ENCODE data around the gene LMO7.

LMO7 gene

GRCh38 chr13:75861786-75862185 lies 225.7 kb downstream of the LMO7 start:
- DNase-seq = no peak

GRCh38 chr13:75864718-75865117 lies 228.6 kb downstream of the LMO7 start:
- no peak for DNase-seq

GRCh38 chr13:75867379-75868117 lies 231.4 kb downstream of the LMO7 start:
- DNase-seq = no peak

GRCh38 chr13:75869981-75870380 lies 233.9 kb downstream of the LMO7 start:
- no peak for DNase-seq

- DNase-seq = peak; percentile 63
Measured at GRCh38 chr13:75870397-75870903, 234.3 kb downstream of the LMO7 start.

GRCh38 chr13:75871059-75871458 lies 234.9 kb downstream of the LMO7 start:
- no peak for DNase-seq

- DNase-seq = no peak
Measured at GRCh38 chr13:75872980-75873379, 236.8 kb downstream of the LMO7 start.

- no peak for DNase-seq
Measured at GRCh38 chr13:75873494-75873893, 237.4 kb downstream of the LMO7 start.

GRCh38 chr13:75875450-75875849 lies 239.3 kb downstream of the LMO7 start:
- DNase-seq = no peak

- peak; percentile 79 for DNase-seq
Measured at GRCh38 chr13:75876142-75877050, 240.3 kb downstream of the LMO7 start.

- DNase-seq = no peak
Measured at GRCh38 chr13:75877071-75877470, 240.9 kb downstream of the LMO7 start.

- DNase-seq = no peak
Measured at GRCh38 chr13:75879656-75880055, 243.5 kb downstream of the LMO7 start.

GRCh38 chr13:75881109-75881775 lies 245.1 kb downstream of the LMO7 start:
- DNase-seq = no peak

- DNase-seq = no peak
Measured at GRCh38 chr13:75882261-75882660, 246.1 kb downstream of the LMO7 start.

GRCh38 chr13:75889427-75889826 lies 253.3 kb downstream of the LMO7 start:
- no peak for DNase-seq

GRCh38 chr13:75895168-75895567 lies 259.0 kb downstream of the LMO7 start:
- no peak for DNase-seq

GRCh38 chr13:75896271-75896670 lies 260.1 kb downstream of the LMO7 start:
- DNase-seq = no peak

- no peak for DNase-seq
Measured at GRCh38 chr13:75897386-75897785, 261.3 kb downstream of the LMO7 start.

- no peak for DNase-seq
Measured at GRCh38 chr13:75901501-75901900, 265.4 kb downstream of the LMO7 start.

GRCh38 chr13:75902166-75903104 lies 266.3 kb downstream of the LMO7 start:
- DNase-seq = no peak

GRCh38 chr13:75904012-75904411 lies 267.9 kb downstream of the LMO7 start:
- no peak for DNase-seq

GRCh38 chr13:75906315-75906714 lies 270.2 kb downstream of the LMO7 start:
- no peak for DNase-seq

Measured in activated effector memory CD4-positive, alpha-beta T cell treated with anti-CD3 and anti-CD28 coated beads, Interleukin-2, amount 50 U/mL, for 16 hours (primary cell).